Measurements from ENCODE around the gene F10. TPM values are rescaled to one million over a fixed set of nuclear protein-coding genes. Genes with fewer than 3 reads are reported as not detected.
"Not testable (repeated sequence)": the region's sequence is repeated elsewhere in the genome, so short reads cannot be mapped to it uniquely, and the experiment has no call there.

Gene F10
- polyA plus RNA-seq, 3 donors, result 18.6 to 22.6 (median 21.8) TPM

GRCh38 chr13:113155982-113156655, 33.5 kb downstream of the F10 start:
- DNase-seq (ENCODE audit: extremely low read depth in 1 of 11, low read depth in 9 of 11, low spot score in 4 of 11), result no peak

GRCh38 chr13:113157206-113157928, 34.8 kb downstream of the F10 start:
- no peak for DNase-seq (ENCODE audit: extremely low read depth in 1 of 11, low read depth in 9 of 11, low spot score in 4 of 11)

- no peak for DNase-seq (ENCODE audit: extremely low read depth in 1 of 11, low read depth in 9 of 11, low spot score in 4 of 11)
Measured at GRCh38 chr13:113157929-113158747, 35.5 kb downstream of the F10 start, which contains the start of gene PROZ. Gene PROZ (plus strand): TSS chr13:113158648. CDS start chr13:113158661, 13 bp downstream.

- no peak for DNase-seq (ENCODE audit: extremely low read depth in 1 of 11, low read depth in 9 of 11, low spot score in 4 of 11)
Measured at GRCh38 chr13:113158946-113159345, 36.3 kb downstream of the F10 start.

GRCh38 chr13:113159701-113160100, 37.1 kb downstream of the F10 start:
- DNase-seq (ENCODE audit: extremely low read depth in 1 of 11, low read depth in 9 of 11, low spot score in 4 of 11), result no peak

- DNase-seq (ENCODE audit: extremely low read depth in 1 of 11, low read depth in 9 of 11, low spot score in 4 of 11), result no peak
Measured at GRCh38 chr13:113160983-113161382, 38.4 kb downstream of the F10 start.

- DNase-seq (ENCODE audit: extremely low read depth in 1 of 11, low read depth in 9 of 11, low spot score in 4 of 11), result no peak
Measured at GRCh38 chr13:113161433-113161832, 38.8 kb downstream of the F10 start.

GRCh38 chr13:113161975-113162374, 39.4 kb downstream of the F10 start:
- not testable (repeated sequence) for DNase-seq (ENCODE audit: extremely low read depth in 1 of 11, low read depth in 9 of 11, low spot score in 4 of 11)

GRCh38 chr13:113162783-113163685, 40.4 kb downstream of the F10 start:
- no peak for DNase-seq (ENCODE audit: extremely low read depth in 1 of 11, low read depth in 9 of 11, low spot score in 4 of 11)

GRCh38 chr13:113164492-113164891, 41.9 kb downstream of the F10 start:
- DNase-seq (ENCODE audit: extremely low read depth in 1 of 11, low read depth in 9 of 11, low spot score in 4 of 11), result no peak

GRCh38 chr13:113166266-113166665, 43.7 kb downstream of the F10 start:
- DNase-seq (ENCODE audit: extremely low read depth in 1 of 11, low read depth in 9 of 11, low spot score in 4 of 11), result no peak

GRCh38 chr13:113166681-113167080, 44.1 kb downstream of the F10 start:
- DNase-seq (ENCODE audit: extremely low read depth in 1 of 11, low read depth in 9 of 11, low spot score in 4 of 11), result no peak

GRCh38 chr13:113167155-113167554, 44.6 kb downstream of the F10 start:
- DNase-seq (ENCODE audit: extremely low read depth in 1 of 11, low read depth in 9 of 11, low spot score in 4 of 11), result no peak

GRCh38 chr13:113167575-113167974, 45.0 kb downstream of the F10 start:
- DNase-seq (ENCODE audit: extremely low read depth in 1 of 11, low read depth in 9 of 11, low spot score in 4 of 11), result no peak

GRCh38 chr13:113168211-113168610, 45.6 kb downstream of the F10 start:
- DNase-seq (ENCODE audit: extremely low read depth in 1 of 11, low read depth in 9 of 11, low spot score in 4 of 11), result no peak

- no peak for DNase-seq (ENCODE audit: extremely low read depth in 1 of 11, low read depth in 9 of 11, low spot score in 4 of 11)
Measured at GRCh38 chr13:113169277-113170272, 47.0 kb downstream of the F10 start.

GRCh38 chr13:113170511-113170910, 47.9 kb downstream of the F10 start:
- no peak for DNase-seq (ENCODE audit: extremely low read depth in 1 of 11, low read depth in 9 of 11, low spot score in 4 of 11)
